ENCODE results near the gene ERICH6. TPM values are rescaled to one million over a fixed set of nuclear protein-coding genes. Genes with fewer than 3 reads are reported as not detected.
"Not testable (repeated sequence)": the region's sequence is repeated elsewhere in the genome, so short reads cannot be mapped to it uniquely, and the experiment has no call there.

The ERICH6 gene
- total RNA-seq, 1 donor from 2014 or later = 0.29 TPM

GRCh38 chr3:150682279-150682678 is 21.4 kb downstream of the ERICH6 start:
- DNase-seq (ENCODE audit: low spot score) = no peak

- DNase-seq (ENCODE audit: low spot score) = no peak
Measured at GRCh38 chr3:150681057-150681456, 22.7 kb downstream of the ERICH6 start.

- no peak for DNase-seq (ENCODE audit: low spot score)
Measured at GRCh38 chr3:150680562-150680961, 23.2 kb downstream of the ERICH6 start.

GRCh38 chr3:150675587-150675986 is 28.1 kb downstream of the ERICH6 start:
- no peak for DNase-seq (ENCODE audit: low spot score)

- DNase-seq (ENCODE audit: low spot score) = no peak
Measured at GRCh38 chr3:150673966-150674365, 29.8 kb downstream of the ERICH6 start.

- DNase-seq (ENCODE audit: low spot score) = no peak
Measured at GRCh38 chr3:150666167-150666566, 37.6 kb downstream of the ERICH6 start.

GRCh38 chr3:150663461-150663860 is 40.3 kb downstream of the ERICH6 start:
- no peak for DNase-seq (ENCODE audit: low spot score)

GRCh38 chr3:150662410-150663200 is 41.1 kb downstream of the ERICH6 start:
- DNase-seq (ENCODE audit: low spot score) = no peak

- DNase-seq (ENCODE audit: low spot score) = no peak
Measured at GRCh38 chr3:150656316-150656715, 47.4 kb downstream of the ERICH6 start.

- DNase-seq (ENCODE audit: low spot score) = no peak
Measured at GRCh38 chr3:150653110-150653561, 50.6 kb downstream of the ERICH6 start.

GRCh38 chr3:150640256-150640655 is 63.5 kb downstream of the ERICH6 start:
- DNase-seq (ENCODE audit: low spot score) = no peak

- DNase-seq (ENCODE audit: low spot score) = no peak
Measured at GRCh38 chr3:150639262-150639661, 64.5 kb downstream of the ERICH6 start.

GRCh38 chr3:150636258-150636657 is 67.5 kb downstream of the ERICH6 start:
- DNase-seq (ENCODE audit: low spot score) = no peak

- DNase-seq (ENCODE audit: low spot score) = no peak
Measured at GRCh38 chr3:150635526-150635925, 68.2 kb downstream of the ERICH6 start.

- DNase-seq (ENCODE audit: low spot score) = no peak
Measured at GRCh38 chr3:150635076-150635475, 68.6 kb downstream of the ERICH6 start.

GRCh38 chr3:150631515-150632221 is 72.1 kb downstream of the ERICH6 start:
- DNase-seq (ENCODE audit: low spot score) = no peak

GRCh38 chr3:150627557-150627956 is 76.2 kb downstream of the ERICH6 start:
- no peak for DNase-seq (ENCODE audit: low spot score)

- no peak for DNase-seq (ENCODE audit: low spot score)
Measured at GRCh38 chr3:150626148-150626930, 77.4 kb downstream of the ERICH6 start.

GRCh38 chr3:150623945-150624344 is 79.8 kb downstream of the ERICH6 start:
- no peak for DNase-seq (ENCODE audit: low spot score)

GRCh38 chr3:150622955-150623354 is 80.8 kb downstream of the ERICH6 start:
- DNase-seq (ENCODE audit: low spot score) = not testable (repeated sequence)

GRCh38 chr3:150620002-150620689 is 83.6 kb downstream of the ERICH6 start:
- no peak for DNase-seq (ENCODE audit: low spot score)
